Measurements from ENCODE around the gene EFCAB6. TPM values are rescaled to one million over a fixed set of nuclear protein-coding genes. Genes with fewer than 3 reads are reported as not detected.
A peak's percentile ranks its signal among the peaks of the same experiment; 100 is the strongest.

EFCAB6 gene
- total RNA-seq, 2 experiments from 2014 or later = 0.27 to 0.29 TPM

- H3K27me3 Mint-ChIP-seq = peaks cover 9% of the 10 kb centered on the region
- CTCF ChIA-PET = no interaction called here
- intact Hi-C loops (cut with micrococcal nuclease) = no loop called here
- H3K4me1 Mint-ChIP-seq (ENCODE audit: low read depth) = peaks cover 16% of the 10 kb centered on the region
- POLR2A ChIA-PET = no interaction called here
- no peaks in the 10 kb centered on the region for H3K9me3 Mint-ChIP-seq
- DNase-seq = no peak
- no peak overlapping the region for H3K4me3 Mint-ChIP-seq
- H3K36me3 Mint-ChIP-seq = peaks cover 7% of the 10 kb centered on the region
- H3K27ac Mint-ChIP-seq = no peak overlapping the region
Observed at GRCh38 chr22:43817402-43817801, 5.3 kb upstream of the EFCAB6 start.

GRCh38 chr22:43814264-43814663 is 2.2 kb upstream of the EFCAB6 start:
- intact Hi-C loops (cut with micrococcal nuclease) = no loop called here
- ChIA-PET CTCF (no interaction called here), POLR2A (interaction anchor here (0.7 kb wide), 1 partner anchor 283 kb away, joined by 4 read pairs; no protein-coding TSS in a partner anchor)
- Mint-ChIP-seq H3K27me3 (no peaks in the 10 kb centered on the region), H3K27ac (no peak overlapping the region), H3K4me3 (peak overlapping the region; percentile 3), H3K9me3 (no peaks in the 10 kb centered on the region), H3K4me1 (ENCODE audit: low read depth) (peaks cover 28% of the 10 kb centered on the region), H3K36me3 (peaks cover 7% of the 10 kb centered on the region)
- no peak for DNase-seq

DNA sequence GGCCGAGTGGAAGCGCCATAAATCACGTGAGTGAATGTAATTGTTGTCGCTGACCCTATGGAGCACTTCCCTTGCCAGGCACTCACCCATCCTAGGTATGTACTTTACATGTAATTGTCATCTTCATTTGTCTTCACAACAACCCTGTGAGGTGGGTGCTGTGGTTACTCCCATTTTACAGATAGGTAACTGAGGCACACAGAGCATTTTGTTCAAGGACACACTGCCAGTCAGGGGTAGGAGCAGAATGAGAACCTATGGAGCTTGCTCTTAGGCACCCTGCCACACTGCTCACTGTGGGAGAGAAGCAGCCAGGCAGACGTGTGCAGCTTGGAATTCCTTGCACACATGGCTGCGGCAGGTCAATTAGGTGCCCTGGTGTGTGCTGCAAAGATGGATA is 785 bp upstream of the EFCAB6 start:
- CTCF ChIA-PET = no interaction called here
- Mint-ChIP-seq H3K9me3 (no peaks in the 10 kb centered on the region), H3K27ac (peak overlapping the region; percentile 85), H3K36me3 (peaks cover 7% of the 10 kb centered on the region), H3K4me3 (peak overlapping the region; percentile 91), H3K4me1 (ENCODE audit: low read depth) (peaks cover 28% of the 10 kb centered on the region), H3K27me3 (no peaks in the 10 kb centered on the region)
- no peak for DNase-seq
- POLR2A ChIA-PET = interaction anchor here (0.6 kb wide), 2 partner anchors 11 to 552 kb away, joined by 3 read pairs; no protein-coding TSS in a partner anchor
- intact Hi-C loops (cut with micrococcal nuclease) = no loop called here

DNA sequence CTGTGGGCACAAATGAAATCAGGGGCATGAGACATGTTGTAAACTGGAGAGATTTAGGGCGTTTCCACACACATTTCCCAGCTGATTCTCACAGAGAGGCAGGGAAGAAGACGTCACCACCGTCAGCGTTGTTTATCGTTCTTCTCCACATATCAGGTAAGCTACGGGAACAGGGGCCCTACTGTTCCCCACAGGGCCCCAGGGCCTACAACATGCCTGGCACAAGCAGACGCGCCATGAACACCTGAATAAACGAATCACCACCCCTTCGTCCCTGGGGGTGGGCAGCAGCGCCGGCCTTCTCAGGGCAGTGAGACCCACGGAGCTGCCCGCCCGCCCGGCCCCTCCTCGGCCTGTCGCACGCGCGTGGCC is 342 bp downstream of the EFCAB6 start:
- Mint-ChIP-seq H3K27ac (peak overlapping the region; percentile 85), H3K36me3 (peaks cover 7% of the 10 kb centered on the region), H3K4me1 (ENCODE audit: low read depth) (peaks cover 28% of the 10 kb centered on the region), H3K4me3 (peak overlapping the region; percentile 91), H3K9me3 (no peaks in the 10 kb centered on the region), H3K27me3 (no peaks in the 10 kb centered on the region)
- POLR2A ChIA-PET = interaction anchor here (0.7 kb wide), 1 partner anchor 143 kb away, joined by 4 read pairs; no protein-coding TSS in a partner anchor
- CTCF ChIA-PET = no interaction called here
- DNase-seq = no peak
- intact Hi-C loops (cut with micrococcal nuclease) = no loop called here

- Mint-ChIP-seq H3K9me3 (peaks cover 18% of the 10 kb centered on the region), H3K4me3 (no peak overlapping the region), H3K27ac (no peak overlapping the region), H3K36me3 (peaks cover 6% of the 10 kb centered on the region), H3K27me3 (peaks cover 23% of the 10 kb centered on the region), H3K4me1 (ENCODE audit: low read depth) (no peaks in the 10 kb centered on the region)
- no peak for DNase-seq
- intact Hi-C loops (cut with micrococcal nuclease) = no loop called here
- ChIA-PET POLR2A (no interaction called here), CTCF (no interaction called here)
Observed at GRCh38 chr22:43802897-43803495, 9.1 kb downstream of the EFCAB6 start.

DNA sequence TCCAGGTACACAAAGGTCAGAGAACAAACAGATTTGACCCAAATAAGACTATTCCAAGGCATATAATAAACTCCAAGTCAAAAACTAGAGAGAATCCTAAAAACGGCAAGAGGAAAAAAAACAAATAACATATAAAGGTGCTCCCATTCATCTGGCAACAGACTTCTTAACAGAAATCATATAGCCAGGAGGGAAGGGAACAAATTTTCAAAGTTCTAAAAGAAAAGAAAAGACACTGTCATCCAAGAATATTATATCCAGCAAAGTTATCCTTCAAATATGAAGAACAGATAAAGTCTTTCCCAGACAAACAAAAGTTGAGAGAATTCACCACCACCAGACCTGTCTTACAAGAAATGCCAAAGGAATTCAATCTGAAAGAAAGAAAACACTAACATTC is 11.1 kb downstream of the EFCAB6 start:
- POLR2A ChIA-PET = no interaction called here
- intact Hi-C loops (cut with micrococcal nuclease) = no loop called here
- DNase-seq = no peak
- Mint-ChIP-seq H3K9me3 (peaks cover 18% of the 10 kb centered on the region), H3K4me3 (no peak overlapping the region), H3K4me1 (ENCODE audit: low read depth) (no peaks in the 10 kb centered on the region), H3K27ac (no peak overlapping the region), H3K27me3 (peaks cover 23% of the 10 kb centered on the region), H3K36me3 (peaks cover 6% of the 10 kb centered on the region)
- CTCF ChIA-PET = no interaction called here

DNA sequence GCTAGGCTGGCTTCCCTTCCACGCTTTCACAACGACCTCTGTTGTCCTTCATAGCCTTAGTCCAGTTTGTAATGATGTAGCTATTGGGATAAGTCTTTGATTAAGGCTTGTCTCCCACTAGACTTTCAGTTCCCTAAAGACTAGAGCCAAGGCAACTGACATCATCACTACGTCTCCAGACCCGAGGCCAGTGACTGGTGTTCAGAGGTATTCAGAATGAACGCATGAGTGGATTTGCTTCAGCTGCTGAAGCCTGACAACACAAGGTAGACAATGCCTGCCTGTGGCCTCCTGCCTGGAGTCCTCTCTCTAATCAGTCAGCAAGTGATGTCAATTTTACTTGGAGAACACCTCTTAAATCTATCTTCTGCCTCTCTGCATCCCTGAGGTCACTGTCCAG is 13.6 kb downstream of the EFCAB6 start:
- Mint-ChIP-seq H3K9me3 (peaks cover 18% of the 10 kb centered on the region), H3K4me3 (no peak overlapping the region), H3K36me3 (peaks cover 6% of the 10 kb centered on the region), H3K27ac (no peak overlapping the region), H3K27me3 (peaks cover 20% of the 10 kb centered on the region), H3K4me1 (ENCODE audit: low read depth) (no peaks in the 10 kb centered on the region)
- POLR2A ChIA-PET = no interaction called here
- CTCF ChIA-PET = no interaction called here
- DNase-seq = no peak
- intact Hi-C loops (cut with micrococcal nuclease) = no loop called here

GRCh38 chr22:43796567-43796966 is 15.5 kb downstream of the EFCAB6 start:
- Mint-ChIP-seq H3K36me3 (peaks cover 6% of the 10 kb centered on the region), H3K27me3 (peaks cover 16% of the 10 kb centered on the region), H3K4me1 (ENCODE audit: low read depth) (no peaks in the 10 kb centered on the region), H3K27ac (no peak overlapping the region), H3K4me3 (no peak overlapping the region), H3K9me3 (peaks cover 13% of the 10 kb centered on the region)
- DNase-seq = no peak
- intact Hi-C loops (cut with micrococcal nuclease) = no loop called here
- ChIA-PET CTCF (no interaction called here), POLR2A (no interaction called here)

- H3K27ac Mint-ChIP-seq = no peak overlapping the region
Observed at GRCh38 chr22:43795320-43795719, 16.8 kb downstream of the EFCAB6 start.

DNA sequence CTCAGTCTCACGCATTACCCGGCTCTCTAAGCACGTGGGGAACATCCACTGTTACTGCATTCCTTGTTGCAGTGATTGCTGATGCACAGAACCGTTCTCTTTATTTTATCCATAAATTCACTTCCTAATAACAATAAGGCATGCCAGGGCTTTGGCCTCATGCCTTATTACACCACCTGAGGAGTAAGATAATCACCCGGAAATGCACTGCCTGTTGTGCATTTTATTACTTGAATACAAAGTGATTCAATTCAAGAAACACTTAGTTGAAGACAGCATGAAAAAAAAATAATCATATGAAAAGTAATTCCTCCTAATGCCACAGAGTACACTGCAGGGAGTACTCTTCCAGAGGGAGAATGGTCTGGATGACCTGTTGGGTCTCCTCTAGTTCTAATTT is 19.2 kb downstream of the EFCAB6 start:
- DNase-seq = no peak
- no peak overlapping the region for H3K27ac Mint-ChIP-seq
- H3K36me3 Mint-ChIP-seq = no peaks in the 10 kb centered on the region
- intact Hi-C loops (cut with micrococcal nuclease) = no loop called here
- no peaks in the 10 kb centered on the region for H3K9me3 Mint-ChIP-seq
- no peak overlapping the region for H3K4me3 Mint-ChIP-seq
- ChIA-PET POLR2A (no interaction called here), CTCF (no interaction called here)
- peaks cover 2% of the 10 kb centered on the region for H3K27me3 Mint-ChIP-seq
- no peaks in the 10 kb centered on the region for H3K4me1 Mint-ChIP-seq (ENCODE audit: low read depth)

More at GRCh38 chr22:43795320-43795719, 16.8 kb downstream of the EFCAB6 start:
- no peak for DNase-seq
- Mint-ChIP-seq H3K36me3 (no peaks in the 10 kb centered on the region), H3K4me1 (ENCODE audit: low read depth) (no peaks in the 10 kb centered on the region), H3K9me3 (peaks cover 3% of the 10 kb centered on the region), H3K27me3 (peaks cover 9% of the 10 kb centered on the region), H3K4me3 (no peak overlapping the region)
- intact Hi-C loops (cut with micrococcal nuclease) = no loop called here
- POLR2A ChIA-PET = no interaction called here
- CTCF ChIA-PET = no interaction called here

DNA sequence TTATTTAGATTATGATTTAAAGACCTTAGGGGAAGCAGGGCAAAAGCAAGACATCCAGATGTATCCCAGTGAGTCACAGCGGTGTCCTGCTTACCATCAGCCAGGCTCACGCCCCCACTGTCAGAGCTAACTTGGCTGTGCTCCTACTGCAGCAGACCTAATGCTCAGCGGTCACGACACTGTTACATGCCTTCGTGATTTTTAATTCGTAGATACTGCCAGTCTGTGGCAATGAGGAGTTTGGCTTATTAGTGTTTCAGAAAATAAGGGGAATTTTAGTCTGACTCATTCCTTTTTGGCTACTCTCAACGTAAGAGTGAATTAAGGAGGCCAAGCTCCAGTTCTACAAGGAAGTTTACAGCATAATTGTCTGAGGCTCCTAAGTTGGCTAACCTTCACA is 22.7 kb downstream of the EFCAB6 start:
- intact Hi-C loops (cut with micrococcal nuclease) = no loop called here
- no peaks in the 10 kb centered on the region for H3K36me3 Mint-ChIP-seq
- DNase-seq = no peak
- no peak overlapping the region for H3K27ac Mint-ChIP-seq
- CTCF ChIA-PET = no interaction called here
- H3K4me1 Mint-ChIP-seq (ENCODE audit: low read depth) = no peaks in the 10 kb centered on the region
- peaks cover 6% of the 10 kb centered on the region for H3K27me3 Mint-ChIP-seq
- POLR2A ChIA-PET = no interaction called here
- H3K4me3 Mint-ChIP-seq = no peak overlapping the region
- no peaks in the 10 kb centered on the region for H3K9me3 Mint-ChIP-seq

DNA sequence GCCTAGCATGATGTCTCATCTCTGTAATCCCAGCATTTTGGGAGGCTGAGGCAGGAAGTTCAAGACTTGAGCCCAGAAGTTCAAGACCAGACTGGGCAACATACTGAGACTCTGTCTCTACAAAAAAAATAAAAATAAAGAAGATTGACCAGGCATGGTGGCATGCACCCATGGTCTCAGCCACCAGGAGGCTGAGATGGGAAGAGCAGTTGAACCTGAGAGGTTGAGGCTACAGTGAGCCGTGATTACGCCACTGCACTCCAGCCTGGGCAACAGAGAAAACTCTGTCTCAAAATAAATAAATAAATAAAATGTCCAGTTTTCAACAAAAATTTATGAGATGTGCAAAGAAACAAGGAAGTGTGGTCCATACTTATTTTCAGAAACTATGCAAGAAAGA is 28.3 kb downstream of the EFCAB6 start:
- CTCF ChIA-PET = no interaction called here
- Mint-ChIP-seq H3K4me1 (ENCODE audit: low read depth) (no peaks in the 10 kb centered on the region), H3K4me3 (no peak overlapping the region), H3K36me3 (no peaks in the 10 kb centered on the region), H3K27me3 (peaks cover 7% of the 10 kb centered on the region), H3K9me3 (no peaks in the 10 kb centered on the region), H3K27ac (no peak overlapping the region)
- intact Hi-C loops (cut with micrococcal nuclease) = no loop called here
- POLR2A ChIA-PET = no interaction called here
- no peak for DNase-seq

DNA sequence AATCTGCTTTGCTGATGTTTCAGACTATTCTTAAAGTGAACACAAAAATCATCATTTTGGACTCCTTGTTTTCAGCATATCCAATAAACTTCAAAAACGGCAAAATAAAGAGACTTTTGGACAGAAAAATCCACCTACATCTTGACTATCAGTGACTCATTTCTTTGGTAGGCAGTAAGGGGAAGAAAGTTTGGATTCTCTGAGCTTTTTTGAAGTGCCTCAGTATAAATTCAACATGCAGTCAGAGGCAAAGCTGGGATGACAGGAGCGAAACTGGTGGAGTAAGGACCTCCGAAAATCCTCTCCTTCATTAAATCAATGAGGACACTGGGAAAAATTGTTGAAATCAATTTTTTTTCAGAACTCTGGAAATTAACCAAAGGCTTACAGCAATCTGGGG is 29.7 kb downstream of the EFCAB6 start:
- DNase-seq = no peak
- Mint-ChIP-seq H3K4me1 (ENCODE audit: low read depth) (no peaks in the 10 kb centered on the region), H3K4me3 (no peak overlapping the region), H3K27me3 (peaks cover 7% of the 10 kb centered on the region), H3K9me3 (no peaks in the 10 kb centered on the region), H3K27ac (no peak overlapping the region), H3K36me3 (no peaks in the 10 kb centered on the region)
- ChIA-PET CTCF (no interaction called here), POLR2A (no interaction called here)
- intact Hi-C loops (cut with micrococcal nuclease) = no loop called here
